ENCODE measurements around the gene CBX3. TPM values are rescaled to one million over a fixed set of nuclear protein-coding genes. Genes with fewer than 3 reads are reported as not detected.

Gene CBX3
- total RNA-seq, 1 experiment from 2014 or later: 215 TPM

DNA sequence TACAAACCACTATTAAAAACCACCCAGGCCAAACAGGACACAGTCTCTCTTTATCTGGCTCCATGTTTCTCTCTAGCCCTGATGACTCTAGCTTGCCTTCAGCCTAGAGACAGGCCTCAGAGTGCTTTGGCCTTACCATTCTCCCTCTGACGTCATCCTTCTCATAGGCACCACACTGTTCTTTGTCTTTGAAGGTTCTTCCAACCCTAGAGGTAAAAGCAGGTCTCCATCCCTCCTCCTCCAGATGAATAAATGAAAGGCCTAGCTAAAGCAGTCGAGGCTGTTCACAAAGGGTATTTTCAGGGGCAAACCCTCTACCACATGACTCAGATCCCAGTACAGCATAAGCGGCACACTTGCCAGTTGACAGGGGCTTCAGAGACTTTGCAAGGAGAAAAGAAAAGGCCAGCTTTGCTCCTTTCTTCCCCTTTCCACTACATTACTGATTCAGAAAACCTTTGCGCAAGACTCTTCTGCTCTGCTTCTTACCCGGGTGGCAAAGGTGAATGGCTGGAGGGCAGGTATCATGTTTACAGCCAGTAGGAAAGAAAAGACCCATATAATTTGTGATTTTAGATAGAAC is 34.8 kb upstream of the CBX3 start:
- peaks cover 10% of the 10 kb centered on the region for H3K4me1 Mint-ChIP-seq (ENCODE audit: low read depth, unreplicated experiment)
- H3K4me1 ChIP-seq: peaks cover 25% of the 10 kb centered on the region
- no peak overlapping the region for H3K4me3 Mint-ChIP-seq (ENCODE audit: unreplicated experiment)
- intact Hi-C loops (cut with micrococcal nuclease; ENCODE audit: unreplicated experiment): no loop called here
- BruUV-seq (replicated peaks): no TSS peak
- TF ChIP-seq, protein P1, sequence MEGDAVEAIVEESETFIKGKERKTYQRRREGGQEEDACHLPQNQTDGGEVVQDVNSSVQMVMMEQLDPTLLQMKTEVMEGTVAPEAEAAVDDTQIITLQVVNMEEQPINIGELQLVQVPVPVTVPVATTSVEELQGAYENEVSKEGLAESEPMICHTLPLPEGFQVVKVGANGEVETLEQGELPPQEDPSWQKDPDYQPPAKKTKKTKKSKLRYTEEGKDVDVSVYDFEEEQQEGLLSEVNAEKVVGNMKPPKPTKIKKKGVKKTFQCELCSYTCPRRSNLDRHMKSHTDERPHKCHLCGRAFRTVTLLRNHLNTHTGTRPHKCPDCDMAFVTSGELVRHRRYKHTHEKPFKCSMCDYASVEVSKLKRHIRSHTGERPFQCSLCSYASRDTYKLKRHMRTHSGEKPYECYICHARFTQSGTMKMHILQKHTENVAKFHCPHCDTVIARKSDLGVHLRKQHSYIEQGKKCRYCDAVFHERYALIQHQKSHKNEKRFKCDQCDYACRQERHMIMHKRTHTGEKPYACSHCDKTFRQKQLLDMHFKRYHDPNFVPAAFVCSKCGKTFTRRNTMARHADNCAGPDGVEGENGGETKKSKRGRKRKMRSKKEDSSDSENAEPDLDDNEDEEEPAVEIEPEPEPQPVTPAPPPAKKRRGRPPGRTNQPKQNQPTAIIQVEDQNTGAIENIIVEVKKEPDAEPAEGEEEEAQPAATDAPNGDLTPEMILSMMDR (IDR thresholded peaks at IDR 0.05; ENCODE audit: insufficient read depth in 1 of 2, low read depth in 1 of 2, low read length in 1 of 2, severe bottlenecking in 1 of 2, unreplicated experiment in 1 of 2): no peak
- no peaks in the 10 kb centered on the region for H3K36me3 ChIP-seq (ENCODE audit: control insufficient read depth, insufficient read depth, low read length)
- no peaks in the 10 kb centered on the region for H3K27me3 Mint-ChIP-seq (ENCODE audit: insufficient read depth, unreplicated experiment)
- no peak overlapping the region for H3K4me3 ChIP-seq (ENCODE audit: low read depth, low read length)
- no peaks in the 10 kb centered on the region for H3K27me3 ChIP-seq (replicated peaks; ENCODE audit: control insufficient read depth, insufficient read depth, low read length)
- H3K27ac Mint-ChIP-seq (ENCODE audit: unreplicated experiment): peak overlapping the region; percentile 55
- ChIA-PET CTCF (interaction anchor here (1.8 kb wide), 1 partner anchor 11 kb away, joined by 4 read pairs; no protein-coding TSS in a partner anchor), POLR2A (interaction anchor here (0.6 kb wide), 1 partner anchor 44 kb away, joined by 3 read pairs; no protein-coding TSS in a partner anchor)
- no peaks in the 10 kb centered on the region for H3K9me3 ChIP-seq
- H3K36me3 Mint-ChIP-seq (ENCODE audit: insufficient read depth, unreplicated experiment): peaks cover 11% of the 10 kb centered on the region
- H3K9me3 Mint-ChIP-seq (ENCODE audit: unreplicated experiment): no peaks in the 10 kb centered on the region
- no peak for DNase-seq

DNA sequence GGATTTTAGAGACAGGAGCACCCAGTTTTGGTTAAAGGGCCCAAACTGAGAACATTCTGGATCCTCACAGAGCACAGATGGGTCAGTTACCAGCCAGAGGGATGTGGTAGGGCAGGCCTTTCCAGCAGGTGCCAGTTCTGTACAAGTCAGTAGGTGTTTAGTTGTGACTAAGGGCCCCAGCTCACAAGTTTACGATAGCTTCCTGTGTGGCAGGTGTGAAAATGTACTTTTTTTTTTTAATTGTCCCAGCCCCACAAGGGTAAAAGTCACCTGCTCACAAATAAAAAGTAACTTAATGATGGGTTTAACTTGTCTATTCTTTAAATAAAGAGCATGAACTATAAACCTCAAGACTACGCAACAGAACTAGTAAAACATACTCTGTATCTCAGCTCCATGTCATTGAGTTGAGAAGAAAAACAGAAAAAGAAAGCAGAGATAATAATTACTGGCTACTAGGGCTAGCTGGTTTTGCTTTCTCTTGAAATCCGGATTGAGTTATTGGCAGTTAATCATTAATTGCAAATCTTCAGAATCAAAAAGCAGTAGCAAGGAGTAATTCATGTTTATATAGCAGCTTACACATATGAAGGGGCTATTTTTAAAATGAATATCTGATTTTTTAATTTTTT is 34.1 kb upstream of the CBX3 start:
- peaks cover 10% of the 10 kb centered on the region for H3K4me1 Mint-ChIP-seq (ENCODE audit: low read depth, unreplicated experiment)
- CTCF ChIA-PET: no interaction called here
- Histone ChIP-seq H3K36me3 (ENCODE audit: control insufficient read depth, insufficient read depth, low read length) (no peaks in the 10 kb centered on the region), H3K9me3 (no peaks in the 10 kb centered on the region), H3K4me1 (peaks cover 25% of the 10 kb centered on the region), H3K27me3 (replicated peaks; ENCODE audit: control insufficient read depth, insufficient read depth, low read length) (no peaks in the 10 kb centered on the region), H3K4me3 (ENCODE audit: low read depth, low read length) (no peak overlapping the region)
- no peak overlapping the region for H3K4me3 Mint-ChIP-seq (ENCODE audit: unreplicated experiment)
- peak overlapping the region; percentile 55 for H3K27ac Mint-ChIP-seq (ENCODE audit: unreplicated experiment)
- no peaks in the 10 kb centered on the region for H3K9me3 Mint-ChIP-seq (ENCODE audit: unreplicated experiment)
- intact Hi-C loops (cut with micrococcal nuclease; ENCODE audit: unreplicated experiment): no loop called here
- no TSS peak for BruUV-seq (replicated peaks)
- H3K27me3 Mint-ChIP-seq (ENCODE audit: insufficient read depth, unreplicated experiment): no peaks in the 10 kb centered on the region
- no peak for DNase-seq
- peaks cover 12% of the 10 kb centered on the region for H3K36me3 Mint-ChIP-seq (ENCODE audit: insufficient read depth, unreplicated experiment)
- POLR2A ChIA-PET: interaction anchor here (0.6 kb wide), 1 partner anchor 79 kb away, joined by 3 read pairs; no protein-coding TSS in a partner anchor
- TF ChIP-seq, protein P1 (IDR thresholded peaks at IDR 0.05; ENCODE audit: insufficient read depth in 1 of 2, low read depth in 1 of 2, low read length in 1 of 2, severe bottlenecking in 1 of 2, unreplicated experiment in 1 of 2): no peak

DNA sequence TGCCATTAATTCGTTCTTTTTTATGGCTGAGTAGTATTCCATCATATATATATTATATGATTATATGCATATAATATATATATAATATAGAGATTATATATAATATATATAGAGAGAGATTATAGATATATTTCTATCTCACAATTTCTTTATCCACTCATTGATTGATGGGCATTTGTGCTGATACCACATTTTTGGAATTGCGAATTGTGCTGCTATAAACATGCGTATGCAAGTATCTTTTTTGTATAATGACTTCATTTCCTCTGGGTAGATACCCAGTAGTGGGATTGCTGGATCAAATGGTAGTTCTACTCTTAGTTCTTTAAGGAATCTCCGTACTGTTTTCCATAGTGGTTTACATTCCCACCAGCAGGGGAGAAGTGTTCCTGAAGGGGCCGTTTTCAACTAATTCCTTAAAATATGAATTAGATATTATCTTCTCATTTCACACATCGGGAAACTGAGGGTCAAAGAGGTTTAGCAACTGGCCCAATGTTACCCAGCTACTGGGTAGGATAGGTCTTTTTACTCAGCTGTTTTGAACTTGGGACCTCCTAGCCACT is 33.0 kb upstream of the CBX3 start:
- Histone ChIP-seq H3K4me3 (ENCODE audit: low read depth, low read length) (no peak overlapping the region), H3K36me3 (ENCODE audit: control insufficient read depth, insufficient read depth, low read length) (no peaks in the 10 kb centered on the region), H3K9me3 (no peaks in the 10 kb centered on the region), H3K27me3 (replicated peaks; ENCODE audit: control insufficient read depth, insufficient read depth, low read length) (no peaks in the 10 kb centered on the region), H3K4me1 (peaks cover 25% of the 10 kb centered on the region)
- no peaks in the 10 kb centered on the region for H3K9me3 Mint-ChIP-seq (ENCODE audit: unreplicated experiment)
- BruUV-seq (replicated peaks): no TSS peak
- ChIA-PET CTCF (no interaction called here), POLR2A (no interaction called here)
- H3K27me3 Mint-ChIP-seq (ENCODE audit: insufficient read depth, unreplicated experiment): no peaks in the 10 kb centered on the region
- H3K27ac Mint-ChIP-seq (ENCODE audit: unreplicated experiment): no peak overlapping the region
- peaks cover 12% of the 10 kb centered on the region for H3K36me3 Mint-ChIP-seq (ENCODE audit: insufficient read depth, unreplicated experiment)
- no peak overlapping the region for H3K4me3 Mint-ChIP-seq (ENCODE audit: unreplicated experiment)
- TF ChIP-seq, protein P1 (IDR thresholded peaks at IDR 0.05; ENCODE audit: insufficient read depth in 1 of 2, low read depth in 1 of 2, low read length in 1 of 2, severe bottlenecking in 1 of 2, unreplicated experiment in 1 of 2): no peak
- intact Hi-C loops (cut with micrococcal nuclease; ENCODE audit: unreplicated experiment): no loop called here
- peaks cover 11% of the 10 kb centered on the region for H3K4me1 Mint-ChIP-seq (ENCODE audit: low read depth, unreplicated experiment)
- no peak for DNase-seq
